BE2C (cell line): ENCODE data around the gene OTOF. TPM values are rescaled to one million over a fixed set of nuclear protein-coding genes. Genes with fewer than 3 reads are reported as not detected.
A peak's percentile ranks its signal among the peaks of the same experiment; 100 is the strongest.

Source experiments
- DNase-seq: peaks from one replicate; pipeline ENCODE4 v3.0.0-alpha.2; 2020
- H3K27me3 ChIP-seq: fragments of 250-450 bp; sonication (Bioruptor Pico); 2 replicates; pipeline ENCODE4 v1.5.1; 2020; ENCODE audit warnings: mild to moderate bottlenecking
- H3K36me3 ChIP-seq: fragments of 250-450 bp; sonication (Bioruptor Pico); 2 replicates; pipeline ENCODE4 v1.5.1; 2020; ENCODE audit warnings: mild to moderate bottlenecking
- H3K4me1 ChIP-seq: fragments of 250-450 bp; sonication (Bioruptor Pico); 2 replicates; pipeline ENCODE4 v1.5.1; 2020
- H3K4me3 ChIP-seq: 2 replicates; pipeline ENCODE4 v1.5.1; 2011; ENCODE audit warnings: low read depth, low read length
- H3K9me3 ChIP-seq: fragments of 250-450 bp; sonication (Bioruptor Pico); 2 replicates; pipeline ENCODE4 v1.5.1; 2020
- polyA plus RNA-seq: library from polyadenylated mRNA; unstranded; fragments of >200 nt; gene quantifications from one replicate; pipeline ENCODE4 v1.2.1, GENCODE V29; 2012; ENCODE audit warnings: low read depth, missing spikeins; ENCODE audit not compliant: insufficient read length, insufficient read depth
- TF ChIP-seq, protein P1 (sequence below): IDR thresholded peaks from 2 replicates; pipeline ENCODE4 v1.5.1; 2012; ENCODE audit warnings: mild to moderate bottlenecking, low read depth, low read length

Gene OTOF
- polyA plus RNA-seq: 0.94 TPM

DNA sequence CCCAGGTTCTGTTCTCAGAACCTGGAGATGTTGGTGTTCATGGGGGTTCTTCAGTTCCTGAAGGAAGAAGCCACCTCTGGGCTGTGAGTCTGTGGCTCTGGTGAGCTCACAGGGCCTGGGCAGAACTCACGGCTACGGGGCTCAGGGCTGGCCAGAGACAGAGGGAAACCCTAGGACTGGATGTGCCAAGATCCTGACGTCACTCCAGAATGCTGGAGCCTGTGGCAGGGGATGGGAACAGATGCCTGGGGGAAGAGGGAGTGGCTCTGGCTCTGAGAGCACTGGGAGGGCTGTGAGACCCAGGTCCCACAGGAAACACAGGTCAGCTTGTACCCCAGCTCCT, at the start of gene OTOF:
Gene OTOF (minus strand): TSS at position 214 of the 343 bp plus-strand sequence.
- Histone ChIP-seq H3K4me1 (peaks cover 6% of the 10 kb centered on the region), H3K36me3 (no peaks in the 10 kb centered on the region), H3K4me3 (no peak within 1 kb of the TSS), H3K9me3 (no peaks in the 10 kb centered on the region), H3K27me3 (no peaks in the 10 kb centered on the region)
- peak; percentile 85 for DNase-seq
- TF ChIP-seq, protein P1, sequence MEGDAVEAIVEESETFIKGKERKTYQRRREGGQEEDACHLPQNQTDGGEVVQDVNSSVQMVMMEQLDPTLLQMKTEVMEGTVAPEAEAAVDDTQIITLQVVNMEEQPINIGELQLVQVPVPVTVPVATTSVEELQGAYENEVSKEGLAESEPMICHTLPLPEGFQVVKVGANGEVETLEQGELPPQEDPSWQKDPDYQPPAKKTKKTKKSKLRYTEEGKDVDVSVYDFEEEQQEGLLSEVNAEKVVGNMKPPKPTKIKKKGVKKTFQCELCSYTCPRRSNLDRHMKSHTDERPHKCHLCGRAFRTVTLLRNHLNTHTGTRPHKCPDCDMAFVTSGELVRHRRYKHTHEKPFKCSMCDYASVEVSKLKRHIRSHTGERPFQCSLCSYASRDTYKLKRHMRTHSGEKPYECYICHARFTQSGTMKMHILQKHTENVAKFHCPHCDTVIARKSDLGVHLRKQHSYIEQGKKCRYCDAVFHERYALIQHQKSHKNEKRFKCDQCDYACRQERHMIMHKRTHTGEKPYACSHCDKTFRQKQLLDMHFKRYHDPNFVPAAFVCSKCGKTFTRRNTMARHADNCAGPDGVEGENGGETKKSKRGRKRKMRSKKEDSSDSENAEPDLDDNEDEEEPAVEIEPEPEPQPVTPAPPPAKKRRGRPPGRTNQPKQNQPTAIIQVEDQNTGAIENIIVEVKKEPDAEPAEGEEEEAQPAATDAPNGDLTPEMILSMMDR: no peak

DNA sequence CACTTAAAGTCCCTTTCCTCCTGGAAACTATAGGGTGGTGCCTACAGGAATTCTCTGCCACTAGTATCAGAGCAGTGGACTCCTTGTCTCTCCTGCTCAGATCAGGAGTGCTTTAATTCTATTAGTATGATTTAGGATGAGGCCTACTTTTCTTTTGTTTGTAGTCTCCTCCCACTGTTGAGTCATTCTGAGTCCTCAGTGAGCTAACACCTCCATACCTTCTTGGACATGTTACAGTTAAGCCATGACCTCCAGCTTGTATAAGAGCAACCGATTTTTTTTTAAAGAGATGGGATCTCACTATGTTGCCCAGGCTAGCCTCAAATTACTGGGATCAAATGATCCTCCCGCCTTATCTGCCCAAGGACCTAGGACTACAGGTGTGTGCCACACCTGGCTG, 48.7 kb upstream of the OTOF start:
- DNase-seq: no peak
- no peaks in the 10 kb centered on the region for H3K27me3 ChIP-seq
- no peaks in the 10 kb centered on the region for H3K9me3 ChIP-seq
- TF ChIP-seq, protein P1: no peak
- no peak overlapping the region for H3K4me3 ChIP-seq
- no peaks in the 10 kb centered on the region; the same call in 1 of the 2 replicates for H3K4me1 ChIP-seq
- H3K36me3 ChIP-seq: no peaks in the 10 kb centered on the region

DNA sequence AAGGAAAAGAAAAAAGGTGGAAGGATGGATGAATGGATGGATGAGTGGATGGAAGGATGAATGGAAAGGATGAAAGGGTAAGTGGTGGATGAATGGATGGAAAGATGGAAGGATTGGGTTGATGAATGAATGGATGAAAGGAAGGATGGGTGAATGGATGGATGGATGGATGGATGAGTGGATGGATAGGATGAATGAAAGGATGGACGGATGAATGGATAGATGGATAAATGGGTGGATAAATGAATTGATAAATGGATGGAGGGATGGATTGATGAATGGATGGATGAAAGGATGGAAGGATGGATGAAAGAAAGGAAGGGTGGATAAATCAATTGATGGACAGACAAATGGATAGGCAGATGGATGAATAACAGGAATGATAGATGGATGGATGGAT, 48.2 kb upstream of the OTOF start:
- Histone ChIP-seq H3K27me3 (no peaks in the 10 kb centered on the region), H3K4me3 (no peak overlapping the region), H3K36me3 (no peaks in the 10 kb centered on the region), H3K9me3 (no peaks in the 10 kb centered on the region), H3K4me1 (no peaks in the 10 kb centered on the region; the same call in 1 of the 2 replicates)
- TF ChIP-seq, protein P1: no peak
- DNase-seq: no peak

GRCh38 chr2:26523750-26524149, 45.8 kb upstream of the OTOF start:
- no peaks in the 10 kb centered on the region for H3K27me3 ChIP-seq
- no peaks in the 10 kb centered on the region; the same call in 1 of the 2 replicates for H3K4me1 ChIP-seq
- TF ChIP-seq, protein P1: no peak
- H3K36me3 ChIP-seq: no peaks in the 10 kb centered on the region
- DNase-seq: no peak
- H3K9me3 ChIP-seq: no peaks in the 10 kb centered on the region
- no peak overlapping the region for H3K4me3 ChIP-seq

GRCh38 chr2:26522751-26523171, 44.8 kb upstream of the OTOF start:
- Histone ChIP-seq H3K4me1 (no peaks in the 10 kb centered on the region; the same call in 1 of the 2 replicates), H3K4me3 (no peak overlapping the region), H3K36me3 (no peaks in the 10 kb centered on the region), H3K9me3 (no peaks in the 10 kb centered on the region), H3K27me3 (no peaks in the 10 kb centered on the region)
- DNase-seq: peak; percentile 1
- TF ChIP-seq, protein P1: no peak

DNA sequence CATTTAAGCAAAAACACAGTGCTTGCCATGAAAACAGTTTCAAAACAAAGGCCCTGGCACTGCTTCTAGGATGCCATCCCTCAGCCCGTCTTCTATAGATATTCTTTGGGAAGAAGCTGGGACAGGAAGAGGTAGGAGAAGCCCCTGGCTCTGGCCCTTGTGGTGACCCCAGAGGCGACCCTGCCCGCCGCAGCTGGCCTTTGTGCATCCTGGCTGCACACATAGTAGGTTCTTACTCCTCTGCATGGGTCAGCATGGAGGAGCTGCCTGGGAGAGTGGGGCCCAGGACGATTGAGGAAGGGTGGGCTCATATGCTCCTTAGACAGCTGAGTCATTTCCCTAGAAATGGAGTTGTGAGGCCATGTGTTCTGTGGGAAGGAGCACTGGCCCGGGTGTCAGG, 44.4 kb upstream of the OTOF start:
- H3K27me3 ChIP-seq: no peaks in the 10 kb centered on the region
- no peaks in the 10 kb centered on the region; the same call in 1 of the 2 replicates for H3K4me1 ChIP-seq
- TF ChIP-seq, protein P1: no peak
- no peaks in the 10 kb centered on the region for H3K36me3 ChIP-seq
- no peaks in the 10 kb centered on the region for H3K9me3 ChIP-seq
- H3K4me3 ChIP-seq: no peak overlapping the region
- no peak for DNase-seq
